ENCODE results near the gene CFAP141. TPM values are rescaled to one million over a fixed set of nuclear protein-coding genes. Genes with fewer than 3 reads are reported as not detected.

CFAP141 gene
- total RNA-seq, 4 donors from 2014 or later, result not detected

DNA sequence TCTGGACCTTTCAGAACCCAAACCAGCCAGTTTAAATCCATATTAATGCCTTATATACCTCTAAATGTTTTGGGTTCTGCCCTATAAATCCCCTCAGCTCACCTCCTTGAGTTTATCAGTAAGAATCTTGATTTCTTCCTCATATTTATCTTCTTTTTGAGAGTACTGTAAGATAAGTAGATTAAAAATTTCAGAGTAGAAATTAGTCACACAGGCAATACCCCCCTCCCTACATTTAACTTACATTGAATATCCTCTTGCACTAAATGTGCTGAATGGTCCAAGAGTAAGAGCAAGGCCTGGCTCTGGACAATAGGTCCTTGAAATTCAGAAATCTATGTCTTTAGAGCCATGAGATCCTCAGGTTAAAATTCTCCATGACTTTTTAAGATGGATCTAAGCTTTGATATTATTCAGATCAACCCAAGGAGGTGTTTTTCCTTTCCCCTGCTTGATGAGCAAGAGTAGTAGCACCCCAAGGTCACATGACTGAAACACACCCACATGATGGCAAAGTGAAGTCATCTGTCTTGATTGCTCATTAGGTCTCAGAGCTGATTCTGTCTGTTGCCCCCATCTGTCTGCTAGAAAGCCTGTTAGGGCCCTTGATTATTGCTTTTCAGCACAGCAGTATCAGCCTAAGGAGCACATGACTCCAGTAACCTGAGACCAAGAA lies 35.4 kb downstream of the CFAP141 start:
- Histone ChIP-seq H3K27me3 (no peaks in the 10 kb centered on the region), H3K9me3 (no peaks in the 10 kb centered on the region), H3K36me3 (peaks cover 0 to 87% (median 40%) of the 10 kb centered on the region in 4 donors), H3K27ac (no peak overlapping the region), H3K4me1 (peaks cover 0 to 4% (median 3%) of the 10 kb centered on the region in 4 donors), H3K4me3 (no peak overlapping the region)
- intact Hi-C loops (cut with DNase I; ENCODE audit: low total_unique reads), result no loop called here
- TF ChIP-seq, protein P1, sequence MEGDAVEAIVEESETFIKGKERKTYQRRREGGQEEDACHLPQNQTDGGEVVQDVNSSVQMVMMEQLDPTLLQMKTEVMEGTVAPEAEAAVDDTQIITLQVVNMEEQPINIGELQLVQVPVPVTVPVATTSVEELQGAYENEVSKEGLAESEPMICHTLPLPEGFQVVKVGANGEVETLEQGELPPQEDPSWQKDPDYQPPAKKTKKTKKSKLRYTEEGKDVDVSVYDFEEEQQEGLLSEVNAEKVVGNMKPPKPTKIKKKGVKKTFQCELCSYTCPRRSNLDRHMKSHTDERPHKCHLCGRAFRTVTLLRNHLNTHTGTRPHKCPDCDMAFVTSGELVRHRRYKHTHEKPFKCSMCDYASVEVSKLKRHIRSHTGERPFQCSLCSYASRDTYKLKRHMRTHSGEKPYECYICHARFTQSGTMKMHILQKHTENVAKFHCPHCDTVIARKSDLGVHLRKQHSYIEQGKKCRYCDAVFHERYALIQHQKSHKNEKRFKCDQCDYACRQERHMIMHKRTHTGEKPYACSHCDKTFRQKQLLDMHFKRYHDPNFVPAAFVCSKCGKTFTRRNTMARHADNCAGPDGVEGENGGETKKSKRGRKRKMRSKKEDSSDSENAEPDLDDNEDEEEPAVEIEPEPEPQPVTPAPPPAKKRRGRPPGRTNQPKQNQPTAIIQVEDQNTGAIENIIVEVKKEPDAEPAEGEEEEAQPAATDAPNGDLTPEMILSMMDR (IDR thresholded peaks at IDR 0.05), result no peak
- no peak for TF ChIP-seq POLR2AphosphoS5 (IDR thresholded peaks at IDR 0.05)
- TF ChIP-seq EP300 (IDR thresholded peaks at IDR 0.05; ENCODE audit: low read depth), result no peak
- no peak for TF ChIP-seq POLR2A (IDR thresholded peaks at IDR 0.05)
- in situ Hi-C loops (cut with MboI; ENCODE audit: low pct_ligation_motif_present in 1 of 4, low pct_unique_long_range_greater_than_20kb in 1 of 4, low sequenced_read_pairs in 3 of 4), result no loop called here
- no peak for DNase-seq

DNA sequence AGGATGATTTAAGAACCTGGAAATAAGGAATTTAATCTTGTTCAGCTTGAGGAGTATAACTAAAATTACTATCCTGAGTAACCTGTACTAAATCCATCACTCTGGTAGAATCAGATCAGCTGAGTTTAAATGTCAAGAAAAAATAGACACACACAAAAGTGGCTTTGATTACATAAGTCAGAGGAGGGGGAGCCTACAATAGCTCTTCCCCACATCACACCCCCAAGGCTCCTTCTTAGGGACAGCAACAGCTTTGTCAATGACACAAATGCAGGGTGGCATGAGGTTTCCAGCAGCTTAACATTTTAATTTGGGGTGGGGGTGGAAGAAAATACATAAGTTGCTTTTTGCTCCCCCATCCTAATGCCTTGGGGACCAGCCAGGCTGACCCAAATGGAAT lies 38.7 kb downstream of the CFAP141 start:
- intact Hi-C loops (cut with DNase I; ENCODE audit: low total_unique reads) (no loop called here), in situ Hi-C loops (cut with MboI; ENCODE audit: low pct_ligation_motif_present in 1 of 4, low pct_unique_long_range_greater_than_20kb in 1 of 4, low sequenced_read_pairs in 3 of 4) (no loop called here)
- Histone ChIP-seq H3K4me1 (no peaks in the 10 kb centered on the region), H3K27ac (no peak overlapping the region), H3K36me3 (peaks cover 0 to 93% (median 42%) of the 10 kb centered on the region in 4 donors), H3K4me3 (no peak overlapping the region), H3K27me3 (no peaks in the 10 kb centered on the region), H3K9me3 (no peaks in the 10 kb centered on the region)
- no peak for DNase-seq
- TF ChIP-seq POLR2AphosphoS5 (IDR thresholded peaks at IDR 0.05) (no peak), EP300 (IDR thresholded peaks at IDR 0.05; ENCODE audit: low read depth) (no peak), POLR2A (IDR thresholded peaks at IDR 0.05) (no peak)
- TF ChIP-seq, protein P1 (IDR thresholded peaks at IDR 0.05), result no peak

GRCh38 chr1:154166207-154166606 lies 39.9 kb downstream of the CFAP141 start:
- TF ChIP-seq, protein P1 (IDR thresholded peaks at IDR 0.05), result no peak
- no peak for TF ChIP-seq POLR2AphosphoS5 (IDR thresholded peaks at IDR 0.05)
- TF ChIP-seq POLR2A (IDR thresholded peaks at IDR 0.05), result no peak
- no peak for TF ChIP-seq EP300 (IDR thresholded peaks at IDR 0.05; ENCODE audit: low read depth)
- Histone ChIP-seq H3K4me1 (no peaks in the 10 kb centered on the region), H3K9me3 (no peaks in the 10 kb centered on the region), H3K27me3 (no peaks in the 10 kb centered on the region), H3K36me3 (peaks cover 0 to 84% (median 36%) of the 10 kb centered on the region in 4 donors), H3K4me3 (no peak overlapping the region), H3K27ac (no peak overlapping the region)
- WGBS, 2 donors (ENCODE audit: low coverage in 1 of 2), result 80 to 100% methylated on average over 1 of the region's 1 CpG
- in situ Hi-C loops (cut with MboI; ENCODE audit: low pct_ligation_motif_present in 1 of 4, low pct_unique_long_range_greater_than_20kb in 1 of 4, low sequenced_read_pairs in 3 of 4) (no loop called here), intact Hi-C loops (cut with DNase I; ENCODE audit: low total_unique reads) (no loop called here)
- no peak for DNase-seq

- Histone ChIP-seq H3K4me3 (no peak overlapping the region), H3K27me3 (no peaks in the 10 kb centered on the region), H3K36me3 (peaks cover 0 to 56% (median 19%) of the 10 kb centered on the region in 4 donors), H3K9me3 (no peaks in the 10 kb centered on the region), H3K27ac (no peak overlapping the region), H3K4me1 (peaks cover 0 to 29% (median 0%) of the 10 kb centered on the region in 4 donors)
- DNase-seq, result no peak
- TF ChIP-seq POLR2AphosphoS5 (IDR thresholded peaks at IDR 0.05) (no peak), EP300 (IDR thresholded peaks at IDR 0.05; ENCODE audit: low read depth) (no peak), POLR2A (IDR thresholded peaks at IDR 0.05) (no peak)
- intact Hi-C loops (cut with DNase I; ENCODE audit: low total_unique reads) (no loop called here), in situ Hi-C loops (cut with MboI; ENCODE audit: low pct_ligation_motif_present in 1 of 4, low pct_unique_long_range_greater_than_20kb in 1 of 4, low sequenced_read_pairs in 3 of 4) (no loop called here)
Observed at GRCh38 chr1:154159554-154159953, 46.6 kb downstream of the CFAP141 start.
